Transverse colon (tissue), 4 donors: ENCODE data around the gene TEX261.

Experiments
- CTCF ChIP-seq, 5 experiments: fragments of 200-600 bp in 3 of 5; fragments of 450-650 bp in 2 of 5; sonication (generic) in 3 of 5; IDR thresholded peaks; 1 replicate in 2 of 5; 2 replicates in 3 of 5; pipeline ENCODE4 v1.5.1; 2016 to 2017; ENCODE audit warnings: antibody characterized with exemption in 5 of 5, inconsistent platforms in 3 of 5, mild to moderate bottlenecking in 2 of 5, moderate library complexity in 1 of 5
- POLR2A ChIP-seq: fragments of 450-650 bp; IDR thresholded peaks from one replicate; pipeline ENCODE4 v1.6.1; 2016; ENCODE audit warnings: antibody characterized with exemption, mild to moderate bottlenecking, moderate library complexity
- POLR2AphosphoS5 ChIP-seq, 3 donors: sonication (generic); formaldehyde crosslinking; IDR thresholded peaks; one replicate each; pipeline ENCODE4 v1.6.1; 2016; ENCODE audit warnings: antibody characterized with exemption in 3 of 3

GRCh38 chr2:70959271-70959761 is 35.4 kb downstream of the TEX261 start:
- no peak for TF ChIP-seq POLR2AphosphoS5 (IDR thresholded peaks at IDR 0.05)
- TF ChIP-seq CTCF (IDR thresholded peaks at IDR 0.05): no peak
- TF ChIP-seq POLR2A: no peak
